ENCODE measurements around the gene SEMA5A. TPM values are rescaled to one million over a fixed set of nuclear protein-coding genes. Genes with fewer than 3 reads are reported as not detected.
"Not testable (repeated sequence)": the region's sequence is repeated elsewhere in the genome, so short reads cannot be mapped to it uniquely, and the experiment has no call there.

Gene SEMA5A
- total and polyA plus RNA-seq, 7 donors = 0.24 to 3.9 (median 0.66) TPM

GRCh38 chr5:9401786-9402472, 143.9 kb downstream of the SEMA5A start:
- WGBS, 3 donors = 76 to 82% (median 78%) methylated on average over 4 of the region's 4 CpGs

GRCh38 chr5:9399783-9400182, 146.1 kb downstream of the SEMA5A start:
- H3K36me3 ChIP-seq (ENCODE audit: insufficient read depth in 1 of 2, low read depth in 1 of 2); DNase-seq; H3K9me3 ChIP-seq; H3K4me3 ChIP-seq; H3K4me1 ChIP-seq; intact Hi-C loops (cut with DNase I); ATAC-seq; H3K27ac ChIP-seq; H3K27me3 ChIP-seq (ENCODE audit: insufficient read depth in 3 of 3, low read length in 2 of 3): not testable (repeated sequence)
- 85 to 96% (median 88%) methylated on average over 5 of the region's 5 CpGs for WGBS, 3 donors

More at GRCh38 chr5:9401786-9402472, 143.9 kb downstream of the SEMA5A start:
- Histone ChIP-seq H3K27ac (no peak overlapping the region), H3K36me3 (ENCODE audit: insufficient read depth in 1 of 2, low read depth in 1 of 2) (no peaks in the 10 kb centered on the region), H3K4me3 (no peak overlapping the region), H3K9me3 (no peaks in the 10 kb centered on the region), H3K27me3 (ENCODE audit: insufficient read depth in 3 of 3, low read length in 2 of 3) (peaks cover 0 to 2% (median 0%) of the 10 kb centered on the region in 3 donors), H3K4me1 (no peaks in the 10 kb centered on the region)
- intact Hi-C loops (cut with DNase I) = no loop called here
- no peak for TF ChIP-seq CTCF (IDR thresholded peaks at IDR 0.05)
- no peak for ATAC-seq
- DNase-seq = no peak

- TF ChIP-seq CTCF (IDR thresholded peaks at IDR 0.05) = no peak
- intact Hi-C loops (cut with DNase I) = no loop called here
- ATAC-seq (no peak), DNase-seq (no peak)
- H3K27ac ChIP-seq = no peak overlapping the region
- H3K4me1 ChIP-seq = no peaks in the 10 kb centered on the region
- 91 to 99% (median 97%) methylated on average over 2 of the region's 2 CpGs for WGBS, 3 donors
- H3K4me3 ChIP-seq = no peak overlapping the region
- H3K27me3 ChIP-seq (ENCODE audit: insufficient read depth in 3 of 3, low read length in 2 of 3) = no peaks in the 10 kb centered on the region
- no peaks in the 10 kb centered on the region for H3K9me3 ChIP-seq
- no peaks in the 10 kb centered on the region for H3K36me3 ChIP-seq (ENCODE audit: insufficient read depth in 1 of 2, low read depth in 1 of 2)
These were observed 146.8 kb downstream of the SEMA5A start for GRCh38 chr5:9399094-9399493.

- no peaks in the 10 kb centered on the region for H3K9me3 ChIP-seq
- ATAC-seq (no peak), DNase-seq (no peak)
These were observed 147.6 kb downstream of the SEMA5A start for GRCh38 chr5:9398227-9398626.

GRCh38 chr5:9396285-9396770, 149.5 kb downstream of the SEMA5A start:
- 68 to 69% (median 68%) methylated on average over 2 of the region's 2 CpGs for WGBS, 3 donors
- no peak overlapping the region for H3K27ac ChIP-seq
- ATAC-seq (no peak), DNase-seq (no peak)
- H3K4me3 ChIP-seq = no peak overlapping the region
- no peak for TF ChIP-seq CTCF (IDR thresholded peaks at IDR 0.05)
- H3K36me3 ChIP-seq (ENCODE audit: insufficient read depth in 1 of 2, low read depth in 1 of 2) = no peaks in the 10 kb centered on the region
- no peaks in the 10 kb centered on the region for H3K9me3 ChIP-seq
- H3K4me1 ChIP-seq = no peaks in the 10 kb centered on the region
- intact Hi-C loops (cut with DNase I) = no loop called here
- no peaks in the 10 kb centered on the region for H3K27me3 ChIP-seq (ENCODE audit: insufficient read depth in 3 of 3, low read length in 2 of 3)

More at GRCh38 chr5:9398227-9398626, 147.6 kb downstream of the SEMA5A start:
- Histone ChIP-seq H3K4me3 (no peak overlapping the region), H3K36me3 (ENCODE audit: insufficient read depth in 1 of 2, low read depth in 1 of 2) (no peaks in the 10 kb centered on the region), H3K27me3 (ENCODE audit: insufficient read depth in 3 of 3, low read length in 2 of 3) (no peaks in the 10 kb centered on the region), H3K27ac (no peak overlapping the region), H3K4me1 (no peaks in the 10 kb centered on the region)
- intact Hi-C loops (cut with DNase I) = no loop called here
- no peak for TF ChIP-seq CTCF (IDR thresholded peaks at IDR 0.05)
- WGBS, 3 donors = 31 to 53% (median 33%) methylated on average over 3 of the region's 3 CpGs
